SHP77 (cell line): Measurements from ENCODE around the gene OR6C3.
"Not testable (repeated sequence)": the region's sequence is repeated elsewhere in the genome, so short reads cannot be mapped to it uniquely, and the experiment has no call there.

Experiments used
- DNase-seq, 2 experiments: peaks; one replicate each; lab custom pipeline; 2025; lab: John Stamatoyannopoulos, UW

Gene OR6C3

DNA sequence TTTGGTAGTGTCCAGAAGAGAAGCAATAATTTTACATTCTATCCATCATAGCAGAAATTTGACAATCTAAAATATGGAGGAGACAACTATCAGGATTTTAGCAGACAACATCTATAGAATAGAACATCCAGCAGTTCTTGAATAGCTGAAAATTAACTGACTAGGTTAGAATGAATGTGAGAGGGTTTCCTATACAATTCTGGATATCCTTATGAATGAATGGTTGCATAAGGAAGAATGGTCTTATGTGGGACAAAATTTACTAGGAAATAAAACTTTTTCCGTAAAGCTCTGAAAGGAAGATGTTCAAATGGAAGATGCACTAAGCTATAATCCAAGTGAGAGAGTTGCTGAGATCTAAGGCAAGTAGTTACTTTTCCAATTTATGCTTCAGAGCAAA lies at the start of gene OR6C3:
TSS of gene OR6C3 (plus strand) at position 301 of the 400 bp plus-strand sequence. CDS start 955 bp downstream, outside the sequence.
- no peak for DNase-seq

GRCh38 chr12:55280991-55281390 lies 49.6 kb upstream of the OR6C3 start:
- DNase-seq = no peak

GRCh38 chr12:55289999-55290398 lies 40.5 kb upstream of the OR6C3 start:
- DNase-seq = no peak

DNA sequence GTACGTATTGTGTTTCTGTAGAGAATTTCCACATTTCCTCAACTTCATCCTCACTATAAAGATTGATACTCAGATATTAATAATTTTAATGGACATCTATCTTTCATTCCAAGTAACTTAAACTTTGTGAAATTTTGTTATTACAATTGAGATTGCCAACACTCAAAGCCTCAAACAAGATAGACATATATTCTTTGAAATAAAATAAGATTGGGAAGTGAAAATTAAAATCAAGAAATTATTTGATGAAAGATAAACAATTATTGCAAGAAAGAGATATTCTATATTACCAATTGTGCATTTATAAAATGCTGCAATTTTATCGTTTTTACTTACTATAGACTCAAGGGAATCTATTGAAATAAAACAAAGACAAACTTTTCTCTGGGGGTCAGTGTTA lies 34.1 kb upstream of the OR6C3 start, which contains the start of gene OR6C6:
TSS of gene OR6C6 (minus strand) at position 101 of the 400 bp plus-strand sequence. CDS start 1,337 bp downstream, outside the sequence.
- no peak for DNase-seq

DNA sequence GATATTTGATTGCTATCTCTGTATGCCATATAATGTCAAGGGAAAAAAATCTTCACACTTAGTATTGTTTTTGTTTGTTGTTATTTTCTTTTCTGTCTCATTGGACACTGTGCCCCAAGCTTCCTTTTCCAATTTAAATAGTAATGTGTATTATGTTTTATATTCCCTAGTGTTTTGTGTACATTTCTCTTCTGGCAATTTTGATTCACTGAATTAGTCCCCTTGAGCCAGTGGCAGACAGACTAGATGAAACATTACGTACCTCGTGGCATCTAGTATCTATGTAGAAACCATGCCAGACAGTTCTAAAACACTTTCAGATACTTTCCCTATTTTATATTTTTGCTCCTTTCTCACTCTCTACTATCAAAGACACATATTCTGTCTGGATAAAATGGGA lies 16.5 kb upstream of the OR6C3 start, which contains the start of gene OR6C1:
TSS of gene OR6C1 (plus strand) at position 301 of the 400 bp plus-strand sequence. CDS start 6,257 bp downstream, outside the sequence.
- DNase-seq = no peak

DNA sequence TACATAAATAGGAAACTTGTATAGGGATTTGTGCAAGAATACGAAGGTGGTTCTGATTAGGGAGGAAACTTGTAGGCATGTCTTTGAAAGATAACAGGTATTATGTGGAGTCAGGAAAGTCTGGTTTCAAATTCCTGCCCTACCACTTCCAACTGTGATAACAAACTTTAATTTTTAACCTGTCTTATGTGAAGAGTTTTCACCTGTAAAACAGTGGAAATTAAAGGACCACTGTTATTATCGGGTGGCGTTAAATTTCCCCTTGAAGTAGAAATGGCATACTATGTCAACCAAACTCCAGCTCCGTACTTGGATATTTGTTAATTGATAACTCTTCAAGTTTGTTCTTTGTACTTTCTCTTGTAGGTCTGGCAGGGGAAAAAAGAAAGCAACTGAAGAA lies 10.3 kb upstream of the OR6C3 start:
- no peak for DNase-seq

- not testable (repeated sequence) for DNase-seq
Measured at GRCh38 chr12:55325801-55326200, 4.7 kb upstream of the OR6C3 start.

GRCh38 chr12:55336002-55336401 lies 5.5 kb downstream of the OR6C3 start:
- DNase-seq = no peak

DNA sequence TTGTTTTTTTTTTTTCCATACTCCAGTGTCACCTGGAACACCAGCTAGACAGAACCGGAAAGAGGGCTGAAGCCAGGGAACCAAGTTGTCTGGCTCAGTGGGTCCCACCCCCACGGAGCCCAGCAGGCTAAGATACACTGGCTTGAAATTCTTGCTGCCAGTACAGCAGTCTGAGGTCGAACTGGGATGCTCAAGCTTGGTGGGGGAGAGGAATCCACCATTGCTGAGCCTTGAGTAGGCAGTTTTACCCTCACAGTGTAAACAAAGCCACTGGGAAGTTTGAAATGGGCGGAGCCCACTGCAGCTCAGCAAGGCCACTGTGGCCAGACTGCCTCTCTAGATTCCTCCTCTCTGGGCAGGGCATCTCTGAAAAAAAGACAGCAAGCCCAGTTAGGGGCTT lies 24.8 kb downstream of the OR6C3 start:
- not testable (repeated sequence) for DNase-seq

- no peak for DNase-seq
Measured at GRCh38 chr12:55362675-55363074, 32.1 kb downstream of the OR6C3 start, which contains the start of gene OR6C75. OR6C75 (plus strand) TSS chr12:55362975; CDS start chr12:55365111, 2,136 bp downstream.

- DNase-seq = no peak
Measured at GRCh38 chr12:55365086-55365485, 34.5 kb downstream of the OR6C3 start.

GRCh38 chr12:55372521-55372920 lies 42.0 kb downstream of the OR6C3 start:
- no peak for DNase-seq
